HuH-7 (cell line): Measurements from ENCODE around the gene PRDM16.
A peak's percentile ranks its signal among the peaks of the same experiment; 100 is the strongest.

Source experiments
- DNase-seq: peaks from one replicate; pipeline ENCODE4 v3.0.0; 2011; ENCODE audit warnings: low spot score

The PRDM16 gene

GRCh38 chr1:3053986-3054385 lies 15.0 kb upstream of the PRDM16 start:
- no peak for DNase-seq

GRCh38 chr1:3054474-3054873 lies 14.5 kb upstream of the PRDM16 start:
- no peak for DNase-seq

GRCh38 chr1:3055051-3055450 lies 14.0 kb upstream of the PRDM16 start:
- DNase-seq: no peak

GRCh38 chr1:3056641-3057040 lies 12.4 kb upstream of the PRDM16 start:
- no peak for DNase-seq

GRCh38 chr1:3058263-3059030 lies 10.6 kb upstream of the PRDM16 start:
- DNase-seq: no peak

- DNase-seq: no peak
Observed at GRCh38 chr1:3060127-3060526, 8.9 kb upstream of the PRDM16 start.

GRCh38 chr1:3060601-3061551 lies 8.1 kb upstream of the PRDM16 start:
- DNase-seq: no peak

- DNase-seq: no peak
Observed at GRCh38 chr1:3061566-3061965, 7.4 kb upstream of the PRDM16 start.

GRCh38 chr1:3061981-3062615 lies 6.9 kb upstream of the PRDM16 start:
- no peak for DNase-seq

GRCh38 chr1:3062616-3063378 lies 6.2 kb upstream of the PRDM16 start:
- DNase-seq: no peak

GRCh38 chr1:3063379-3064295 lies 5.4 kb upstream of the PRDM16 start:
- no peak for DNase-seq

GRCh38 chr1:3064296-3064850 lies 4.6 kb upstream of the PRDM16 start:
- no peak for DNase-seq

- no peak for DNase-seq
Observed at GRCh38 chr1:3064901-3065300, 4.1 kb upstream of the PRDM16 start.

- DNase-seq: no peak
Observed at GRCh38 chr1:3065396-3065795, 3.6 kb upstream of the PRDM16 start.

- DNase-seq: no peak
Observed at GRCh38 chr1:3065797-3066196, 3.2 kb upstream of the PRDM16 start.

- peak; percentile 91 for DNase-seq
Observed at GRCh38 chr1:3066250-3066711, 2.7 kb upstream of the PRDM16 start.

GRCh38 chr1:3066826-3067225 lies 2.2 kb upstream of the PRDM16 start:
- DNase-seq: no peak

- no peak for DNase-seq
Observed at GRCh38 chr1:3067301-3067670, 1.7 kb upstream of the PRDM16 start.

GRCh38 chr1:3067671-3068563 lies 1.1 kb upstream of the PRDM16 start:
- DNase-seq: no peak
